HEK293T (cell line): ENCODE results near the gene RNU6-1.

Experiments
- CTCF ChIA-PET: fragments of 350-600 bp; formaldehyde crosslinking; extraction: SDS; loops from one replicate; lab custom pipeline; 2021; ENCODE audit warnings: antibody characterized with exemption, inconsistent platforms; lab: Yijun Ruan, JAX
- POLR2A ChIA-PET: fragments of 350-600 bp; formaldehyde crosslinking; extraction: SDS; loops from one replicate; lab custom pipeline; 2020; ENCODE audit warnings: antibody characterized with exemption, inconsistent platforms; lab: Yijun Ruan, JAX
- DNase-seq: peaks from one replicate; pipeline ENCODE4 v3.0.0; 2012; ENCODE audit warnings: mixed read lengths; ENCODE audit errors: extremely low spot score
- ARNT ChIP-seq: fragments of 450-650 bp; IDR thresholded peaks from 2 replicates; pipeline ENCODE4 v1.6.1; 2017; ENCODE audit warnings: mild to moderate bottlenecking
- BHLHE40 ChIP-seq: fragments of 450-650 bp; IDR thresholded peaks from 2 replicates; pipeline ENCODE4 v1.6.1; 2016; ENCODE audit warnings: mild to moderate bottlenecking, moderate library complexity, borderline replicate concordance
- CTBP1 ChIP-seq: fragments of 450-650 bp; IDR thresholded peaks from 2 replicates; pipeline ENCODE4 v1.6.1; 2016; ENCODE audit warnings: borderline replicate concordance
- ELF4 ChIP-seq: fragments of 450-650 bp; IDR thresholded peaks from 2 replicates; pipeline ENCODE4 v1.6.1; 2017; ENCODE audit warnings: antibody characterized with exemption
- FOXA1 ChIP-seq: fragments of 450-650 bp; IDR thresholded peaks from 2 replicates; pipeline ENCODE4 v1.6.1; 2016; ENCODE audit warnings: mild to moderate bottlenecking
- FOXK2 ChIP-seq: fragments of 450-650 bp; IDR thresholded peaks from 2 replicates; pipeline ENCODE4 v1.6.1; 2016; ENCODE audit warnings: mild to moderate bottlenecking
- FOXM1 ChIP-seq: fragments of 450-650 bp; IDR thresholded peaks from 2 replicates; pipeline ENCODE4 v1.6.1; 2017; ENCODE audit warnings: mild to moderate bottlenecking, borderline replicate concordance
- HDGF ChIP-seq: fragments of 450-650 bp; IDR thresholded peaks from 2 replicates; pipeline ENCODE4 v1.6.1; 2017; ENCODE audit warnings: antibody characterized with exemption, borderline replicate concordance
- L3MBTL2 ChIP-seq: fragments of 450-650 bp; conservative IDR thresholded peaks from 2 replicates; pipeline ENCODE4 v1.6.1; 2016; ENCODE audit warnings: mild to moderate bottlenecking
- LEF1 ChIP-seq: fragments of 450-650 bp; IDR thresholded peaks from 2 replicates; pipeline ENCODE4 v1.6.1; 2017; ENCODE audit warnings: mild to moderate bottlenecking, borderline replicate concordance
- NFRKB ChIP-seq: fragments of 450-650 bp; IDR thresholded peaks from 2 replicates; pipeline ENCODE4 v1.6.1; 2016; ENCODE audit warnings: mild to moderate bottlenecking, moderate library complexity
- SP1 ChIP-seq: fragments of 450-650 bp; IDR thresholded peaks from 2 replicates; pipeline ENCODE4 v1.6.1; 2017
- SUZ12 ChIP-seq: fragments of 450-650 bp; IDR thresholded peaks from 2 replicates; pipeline ENCODE4 v1.6.1; 2016; ENCODE audit warnings: mild to moderate bottlenecking
- TARDBP ChIP-seq: fragments of 450-650 bp; IDR thresholded peaks from 2 replicates; pipeline ENCODE4 v1.6.1; 2016
- ZNF384 ChIP-seq: fragments of 450-650 bp; IDR thresholded peaks from 2 replicates; pipeline ENCODE4 v1.6.1; 2016
- TF ChIP-seq, protein P1 (sequence below): fragments of 450-650 bp; IDR thresholded peaks from 2 replicates; pipeline ENCODE4 v1.6.1; 2016

The RNU6-1 gene

DNA sequence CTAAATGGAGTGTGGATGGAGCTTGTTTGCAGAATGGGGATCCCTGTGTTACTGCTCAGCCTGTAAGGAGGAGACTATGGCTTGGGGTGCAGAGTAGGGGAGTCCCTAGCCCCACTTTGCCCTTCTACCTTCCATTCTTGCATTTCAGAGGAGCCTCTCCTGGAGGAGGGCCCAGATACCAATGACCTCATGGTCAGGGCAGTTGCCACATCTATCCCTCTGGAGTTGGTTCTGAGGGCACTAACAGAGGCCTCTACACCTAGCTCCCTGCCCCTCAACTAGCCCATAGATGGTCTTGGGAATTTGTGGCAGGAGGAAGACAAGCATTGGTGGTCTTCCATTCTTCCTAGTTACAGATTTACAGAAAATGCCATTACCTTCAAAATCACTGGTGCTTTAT lies 8.5 kb downstream of the RNU6-1 start:
- TF ChIP-seq NFRKB (no peak), SUZ12 (no peak), LEF1 (no peak), BHLHE40 (no peak), CTBP1 (no peak), FOXA1 (no peak), ELF4 (no peak), FOXK2 (no peak), L3MBTL2 (no peak), FOXM1 (no peak), SP1 (no peak), HDGF (no peak), TARDBP (no peak)
- TF ChIP-seq, protein P1, sequence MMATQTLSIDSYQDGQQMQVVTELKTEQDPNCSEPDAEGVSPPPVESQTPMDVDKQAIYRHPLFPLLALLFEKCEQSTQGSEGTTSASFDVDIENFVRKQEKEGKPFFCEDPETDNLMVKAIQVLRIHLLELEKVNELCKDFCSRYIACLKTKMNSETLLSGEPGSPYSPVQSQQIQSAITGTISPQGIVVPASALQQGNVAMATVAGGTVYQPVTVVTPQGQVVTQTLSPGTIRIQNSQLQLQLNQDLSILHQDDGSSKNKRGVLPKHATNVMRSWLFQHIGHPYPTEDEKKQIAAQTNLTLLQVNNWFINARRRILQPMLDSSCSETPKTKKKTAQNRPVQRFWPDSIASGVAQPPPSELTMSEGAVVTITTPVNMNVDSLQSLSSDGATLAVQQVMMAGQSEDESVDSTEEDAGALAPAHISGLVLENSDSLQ, result no peak
- POLR2A ChIA-PET, result no interaction called here
- CTCF ChIA-PET, result interaction anchor here (0.9 kb wide), 1 partner anchor 387 kb away, joined by 3 read pairs; no protein-coding TSS in a partner anchor
- DNase-seq, result no peak

DNA sequence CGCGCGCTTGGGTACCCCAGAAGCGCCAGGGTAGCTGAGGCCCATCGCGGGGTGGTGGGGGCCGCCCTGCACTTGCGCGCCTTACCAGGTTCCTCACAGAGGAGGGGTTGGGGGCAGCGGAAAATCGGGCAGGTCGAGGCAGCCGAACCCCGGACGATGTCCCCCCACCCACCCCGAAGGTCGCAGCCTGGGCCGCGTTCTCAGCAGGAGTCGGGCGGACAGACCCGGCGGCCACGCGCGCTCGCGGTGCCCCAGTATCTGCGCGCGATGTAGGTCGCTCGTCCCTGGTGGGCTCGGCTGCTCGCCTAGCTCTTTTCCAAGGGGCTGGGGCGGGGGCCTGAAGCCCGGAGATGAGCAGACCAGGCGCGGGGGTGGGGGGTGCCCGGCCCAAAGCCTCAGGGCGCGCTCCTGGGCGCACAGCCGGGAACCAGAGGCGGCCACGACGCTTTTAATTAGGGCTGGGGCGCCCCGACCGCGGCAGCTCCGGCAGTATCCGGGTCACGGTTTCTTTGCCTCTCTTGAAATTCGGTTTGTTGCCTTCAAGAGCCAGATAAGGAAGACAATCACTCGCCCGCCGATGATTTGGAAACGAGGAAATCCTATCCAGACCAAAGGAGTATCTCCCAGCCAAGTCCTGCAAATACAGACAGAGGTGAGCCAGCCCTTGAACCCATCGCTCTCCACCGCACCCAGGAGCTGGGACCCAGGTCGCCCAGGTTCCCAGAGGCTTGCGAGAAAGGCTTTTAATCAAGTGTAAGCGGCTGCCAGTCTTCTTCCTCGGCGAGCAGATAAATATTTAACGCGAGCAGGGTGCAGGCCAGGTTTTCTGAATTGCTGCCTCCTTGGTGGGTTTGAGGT lies 10.0 kb downstream of the RNU6-1 start:
- CTCF ChIA-PET, result no interaction called here
- no peak for DNase-seq
- TF ChIP-seq FOXA1, result no peak
- TF ChIP-seq SP1, result no peak
- TF ChIP-seq, protein P1, result no peak
- TF ChIP-seq ZNF384, result no peak
- TF ChIP-seq ELF4, result no peak
- no peak for TF ChIP-seq CTBP1
- no peak for TF ChIP-seq LEF1
- TF ChIP-seq FOXK2, result no peak
- TF ChIP-seq BHLHE40, result no peak
- TF ChIP-seq NFRKB, result no peak
- no peak for TF ChIP-seq SUZ12
- POLR2A ChIA-PET, result no interaction called here

DNA sequence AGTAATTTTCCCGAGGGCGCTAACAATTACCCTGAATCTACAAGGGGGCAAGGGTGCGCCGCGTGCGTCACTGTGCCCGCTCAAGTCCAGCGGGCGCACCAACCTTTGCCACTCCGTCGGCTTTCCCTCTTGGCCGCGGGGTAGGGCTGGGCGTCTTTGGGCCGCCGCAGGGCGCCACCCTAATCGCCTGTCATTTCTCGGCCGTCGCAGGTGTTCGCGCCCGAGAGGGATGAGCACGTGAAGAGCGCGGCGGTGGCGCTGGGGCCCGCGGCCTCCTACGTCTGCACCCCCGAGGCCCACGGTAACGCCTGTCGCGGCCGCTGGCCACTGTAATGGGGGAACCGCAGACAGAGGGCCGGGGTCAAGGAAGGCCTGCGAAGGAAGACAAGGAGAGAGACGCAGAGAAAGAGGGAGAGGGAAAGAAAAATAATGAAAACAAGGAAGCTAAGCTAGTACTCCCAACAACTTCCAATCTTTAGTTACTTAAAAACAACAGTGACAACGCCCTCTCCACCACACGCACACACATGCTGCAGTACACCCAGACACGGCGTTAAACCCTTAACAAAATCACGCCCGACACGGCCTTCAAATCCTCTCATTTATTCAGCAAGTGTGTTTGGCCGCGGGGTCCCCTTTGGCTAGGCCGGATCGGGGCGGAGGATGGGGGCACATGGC lies 10.7 kb downstream of the RNU6-1 start:
- ChIA-PET POLR2A (no interaction called here), CTCF (no interaction called here)
- no peak for TF ChIP-seq SUZ12
- no peak for TF ChIP-seq ELF4
- TF ChIP-seq BHLHE40, result no peak
- TF ChIP-seq ZNF384, result no peak
- TF ChIP-seq FOXA1, result no peak
- TF ChIP-seq FOXK2, result no peak
- no peak for TF ChIP-seq CTBP1
- no peak for TF ChIP-seq FOXM1
- TF ChIP-seq HDGF, result no peak
- TF ChIP-seq L3MBTL2, result no peak
- TF ChIP-seq, protein P1, result no peak
- TF ChIP-seq SP1, result no peak
- no peak for TF ChIP-seq NFRKB
- TF ChIP-seq LEF1, result no peak
- TF ChIP-seq TARDBP, result no peak
- TF ChIP-seq ARNT, result no peak
- DNase-seq, result no peak

DNA sequence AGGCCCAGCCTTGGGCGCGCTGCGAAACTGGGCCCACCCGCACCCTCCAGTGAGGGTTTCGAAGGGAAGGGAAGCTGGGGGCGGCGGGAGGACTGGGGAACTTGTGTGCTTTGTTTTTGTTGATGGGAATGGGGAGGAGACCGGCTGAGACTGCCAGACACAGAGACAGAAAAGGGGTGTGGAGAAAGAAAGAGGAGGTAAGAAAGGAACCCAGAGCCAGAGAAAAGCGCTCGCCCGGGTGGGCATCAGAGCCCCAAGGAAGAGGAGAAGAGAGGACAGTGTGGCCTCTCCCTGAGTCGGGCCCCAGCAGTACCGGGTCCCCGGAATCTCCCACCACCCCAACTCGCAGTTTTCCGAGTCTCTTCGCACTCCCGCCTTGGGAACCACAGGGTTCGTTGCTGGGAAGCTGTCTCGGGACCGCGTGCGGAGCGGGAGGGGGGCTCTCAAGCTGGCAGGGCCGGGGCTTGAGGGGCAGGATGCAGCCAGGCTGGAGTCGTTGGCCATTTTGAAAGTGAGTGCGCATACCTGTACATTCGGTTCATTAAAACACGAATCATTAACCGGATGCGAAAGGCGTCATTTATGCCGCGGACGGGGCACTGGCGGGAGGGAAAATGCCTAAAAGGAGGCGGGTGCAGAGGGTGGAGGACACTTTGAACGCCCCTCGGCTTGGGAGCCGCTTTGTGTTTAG lies 11.4 kb downstream of the RNU6-1 start:
- ChIA-PET POLR2A (no interaction called here), CTCF (no interaction called here)
- no peak for DNase-seq
- no peak for TF ChIP-seq BHLHE40
- no peak for TF ChIP-seq HDGF
- no peak for TF ChIP-seq ELF4
- TF ChIP-seq TARDBP, result no peak
- TF ChIP-seq, protein P1, result no peak
- no peak for TF ChIP-seq FOXM1
- no peak for TF ChIP-seq SP1
- TF ChIP-seq FOXA1, result no peak
- TF ChIP-seq L3MBTL2, result no peak
- no peak for TF ChIP-seq CTBP1
- no peak for TF ChIP-seq ARNT
- TF ChIP-seq LEF1, result no peak
- no peak for TF ChIP-seq SUZ12
- TF ChIP-seq ZNF384, result no peak
- TF ChIP-seq NFRKB, result no peak
- TF ChIP-seq FOXK2, result no peak
